Activated CD4-positive, alpha-beta memory T cell treated with anti-CD3 and anti-CD28 coated beads, Interleukin-2, amount 10 ng/mL, durations not matched to agents 7 days and 5 days (primary cell): ENCODE results near the gene EXOC6B. TPM values are rescaled to one million over a fixed set of nuclear protein-coding genes. Genes with fewer than 3 reads are reported as not detected.
A peak's percentile ranks its signal among the peaks of the same experiment; 100 is the strongest.

Experiments used
- CTCF ChIA-PET: fragments of 350-600 bp; sonication (Branson Sonifier 250); formaldehyde crosslinking; loops from one replicate; lab custom pipeline; 2021; ENCODE audit warnings: antibody characterized with exemption, inconsistent platforms; lab: Charles Lee
- POLR2A ChIA-PET: fragments of 350-600 bp; sonication (Branson Sonifier 250); formaldehyde crosslinking; loops from one replicate; lab custom pipeline; 2021; ENCODE audit warnings: antibody characterized with exemption; lab: Charles Lee
- DNase-seq: peaks from one replicate; pipeline ENCODE4 v3.0.0-alpha.2; 2020
- H3K27ac Mint-ChIP-seq: one replicate; pipeline ENCODE4 v1.8.0; 2021; ENCODE audit warnings: mild to moderate bottlenecking, mixed read lengths
- H3K27me3 Mint-ChIP-seq: one replicate; pipeline ENCODE4 v1.8.0; 2021; ENCODE audit warnings: mixed read lengths
- H3K36me3 Mint-ChIP-seq: one replicate; pipeline ENCODE4 v1.8.0; 2021; ENCODE audit warnings: low read depth, mixed read lengths
- H3K4me1 Mint-ChIP-seq: one replicate; pipeline ENCODE4 v1.8.0; 2021; ENCODE audit warnings: mixed read lengths
- H3K4me3 Mint-ChIP-seq: one replicate; pipeline ENCODE4 v1.8.0; 2021; ENCODE audit warnings: mild to moderate bottlenecking, mixed read lengths
- H3K9me3 Mint-ChIP-seq: one replicate; pipeline ENCODE4 v1.8.0; 2021; ENCODE audit warnings: mixed read lengths
- total RNA-seq, 2 experiments: library from RNA; stranded (reverse); gene quantifications; one replicate each; pipeline ENCODE4 v1.2.3, GENCODE V29; 2021

EXOC6B gene
- total RNA-seq, 2 experiments from 2014 or later: 18.7 to 24.2 TPM

- Mint-ChIP-seq H3K9me3 (no peaks in the 10 kb centered on the region), H3K27ac (peak overlapping the region; percentile 77), H3K27me3 (no peaks in the 10 kb centered on the region), H3K4me3 (no peak overlapping the region), H3K36me3 (peaks cover 16% of the 10 kb centered on the region), H3K4me1 (peaks cover 70% of the 10 kb centered on the region)
- ChIA-PET CTCF (no interaction called here), POLR2A (no interaction called here)
- DNase-seq: no peak
Measured at GRCh38 chr2:72827487-72827886, 1.7 kb upstream of the EXOC6B start.

GRCh38 chr2:72826156-72826477 lies 284 bp upstream of the EXOC6B start:
- H3K4me3 Mint-ChIP-seq: peak overlapping the region; percentile 86
- POLR2A ChIA-PET: no interaction called here
- H3K27ac Mint-ChIP-seq: peak overlapping the region; percentile 77
- CTCF ChIA-PET: interaction anchor here (1.1 kb wide), 1 partner anchor 32 kb away, joined by 3 read pairs; no protein-coding TSS in a partner anchor
- no peaks in the 10 kb centered on the region for H3K27me3 Mint-ChIP-seq
- H3K9me3 Mint-ChIP-seq: no peaks in the 10 kb centered on the region
- H3K4me1 Mint-ChIP-seq: peaks cover 77% of the 10 kb centered on the region
- peaks cover 20% of the 10 kb centered on the region for H3K36me3 Mint-ChIP-seq
- DNase-seq: no peak

GRCh38 chr2:72824224-72824842 lies 1.5 kb downstream of the EXOC6B start:
- ChIA-PET CTCF (interaction anchor here (0.9 to 2.7 kb wide), 3 partner anchors 38 to 52 kb away, joined by 3 to 8 read pairs (median 4); no protein-coding TSS in a partner anchor), POLR2A (interaction anchor here (0.8 to 1.5 kb wide), 2 partner anchors 8 to 37 kb away, joined by 3 to 5 read pairs; no protein-coding TSS in a partner anchor)
- no peaks in the 10 kb centered on the region for H3K27me3 Mint-ChIP-seq
- peak overlapping the region; percentile 91 for H3K4me3 Mint-ChIP-seq
- no peak for DNase-seq
- H3K9me3 Mint-ChIP-seq: no peaks in the 10 kb centered on the region
- H3K4me1 Mint-ChIP-seq: peaks cover 63% of the 10 kb centered on the region
- peaks cover 21% of the 10 kb centered on the region for H3K36me3 Mint-ChIP-seq
- peak overlapping the region; percentile 42 for H3K27ac Mint-ChIP-seq

DNA sequence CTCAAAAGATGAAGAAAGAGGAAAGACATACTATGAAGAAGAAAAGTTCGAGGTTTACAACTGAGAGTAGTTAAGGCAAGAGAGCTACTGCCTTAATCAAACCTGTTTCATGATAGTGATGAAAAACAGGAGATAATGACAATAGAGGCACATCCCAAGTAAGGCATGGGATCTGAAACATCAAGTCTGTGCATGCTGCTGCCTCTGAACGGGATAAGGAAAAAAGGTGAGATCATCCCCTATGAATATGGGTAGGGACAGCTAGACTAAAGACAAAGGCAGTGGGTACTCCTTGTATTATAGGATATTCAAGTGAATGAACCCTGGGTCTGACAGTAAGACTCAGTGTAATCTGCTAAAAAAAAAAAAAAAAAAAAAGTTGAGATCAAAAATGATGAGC lies 3.0 kb downstream of the EXOC6B start:
- Mint-ChIP-seq H3K9me3 (no peaks in the 10 kb centered on the region), H3K27ac (no peak overlapping the region), H3K36me3 (peaks cover 21% of the 10 kb centered on the region), H3K4me1 (peaks cover 48% of the 10 kb centered on the region), H3K27me3 (no peaks in the 10 kb centered on the region), H3K4me3 (no peak overlapping the region)
- no peak for DNase-seq
- POLR2A ChIA-PET: interaction anchor here (1.2 kb wide), 1 partner anchor 14 kb away, joined by 3 read pairs; no protein-coding TSS in a partner anchor
- CTCF ChIA-PET: interaction anchor here (1.2 to 2.7 kb wide), 3 partner anchors 10 to 65 kb away, joined by 3 to 8 read pairs (median 4); partner anchors contain the start of gene SPR

DNA sequence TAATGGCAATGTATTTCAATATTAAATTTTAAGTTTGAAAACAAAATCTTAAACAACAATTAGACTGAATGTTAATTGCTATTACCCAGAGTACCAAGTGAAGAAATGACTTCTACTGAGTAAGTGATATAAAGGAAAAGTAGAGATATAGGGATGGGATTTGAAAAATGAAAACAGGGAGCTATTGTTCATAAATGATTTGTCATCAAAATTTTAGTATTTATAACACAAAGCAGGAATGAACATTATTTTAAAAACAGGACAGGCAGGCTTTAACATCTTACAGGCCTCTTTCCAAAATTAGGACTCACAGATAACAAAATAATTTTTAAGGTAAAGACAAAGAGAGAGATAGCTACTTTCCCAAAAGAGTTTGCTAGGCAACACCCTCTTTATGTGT lies 3.9 kb downstream of the EXOC6B start:
- Mint-ChIP-seq H3K27me3 (no peaks in the 10 kb centered on the region), H3K4me3 (no peak overlapping the region), H3K9me3 (no peaks in the 10 kb centered on the region), H3K36me3 (peaks cover 21% of the 10 kb centered on the region), H3K4me1 (peaks cover 42% of the 10 kb centered on the region), H3K27ac (no peak overlapping the region)
- CTCF ChIA-PET: interaction anchor here (1.2 to 2.7 kb wide), 3 partner anchors 9 to 66 kb away, joined by 3 to 8 read pairs (median 4); partner anchors contain the start of gene SPR
- POLR2A ChIA-PET: interaction anchor here (1.2 kb wide), 1 partner anchor 15 kb away, joined by 3 read pairs; no protein-coding TSS in a partner anchor
- no peak for DNase-seq

DNA sequence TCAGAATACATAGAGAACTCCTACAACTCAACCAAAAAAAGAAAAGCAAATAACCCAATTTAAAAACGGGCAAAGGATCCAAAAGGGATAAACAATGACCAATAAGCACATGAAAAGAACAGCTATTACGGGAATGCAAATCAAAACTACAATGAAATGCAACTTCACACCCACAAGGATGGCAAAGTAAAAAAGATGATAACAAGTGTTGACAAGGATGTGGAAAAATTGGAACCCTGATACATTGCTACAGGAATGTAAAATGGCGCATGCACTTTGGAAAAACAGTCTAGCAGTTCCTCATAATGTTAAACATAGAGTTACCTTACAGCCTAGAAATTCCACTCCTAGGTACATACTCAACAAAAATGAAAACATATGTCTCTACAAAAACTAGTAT lies 4.7 kb downstream of the EXOC6B start:
- Mint-ChIP-seq H3K27ac (no peak overlapping the region), H3K4me1 (peaks cover 38% of the 10 kb centered on the region), H3K4me3 (no peak overlapping the region), H3K36me3 (peaks cover 21% of the 10 kb centered on the region), H3K27me3 (no peaks in the 10 kb centered on the region), H3K9me3 (no peaks in the 10 kb centered on the region)
- ChIA-PET CTCF (no interaction called here), POLR2A (no interaction called here)
- DNase-seq: no peak

GRCh38 chr2:72819501-72819900 lies 6.3 kb downstream of the EXOC6B start:
- CTCF ChIA-PET: no interaction called here
- no peak for DNase-seq
- Mint-ChIP-seq H3K4me1 (peaks cover 25% of the 10 kb centered on the region), H3K27me3 (no peaks in the 10 kb centered on the region), H3K9me3 (no peaks in the 10 kb centered on the region), H3K36me3 (peaks cover 11% of the 10 kb centered on the region), H3K27ac (no peak overlapping the region), H3K4me3 (no peak overlapping the region)
- POLR2A ChIA-PET: no interaction called here

- ChIA-PET POLR2A (no interaction called here), CTCF (interaction anchor here (0.9 to 1.5 kb wide), 4 partner anchors 38 to 47 kb away, joined by 3 to 8 read pairs (median 4); no protein-coding TSS in a partner anchor)
- no peak overlapping the region for H3K27ac Mint-ChIP-seq
- no peaks in the 10 kb centered on the region for H3K36me3 Mint-ChIP-seq
- H3K9me3 Mint-ChIP-seq: no peaks in the 10 kb centered on the region
- no peaks in the 10 kb centered on the region for H3K27me3 Mint-ChIP-seq
- H3K4me3 Mint-ChIP-seq: no peak overlapping the region
- peaks cover 7% of the 10 kb centered on the region for H3K4me1 Mint-ChIP-seq
- DNase-seq: no peak
Measured at GRCh38 chr2:72815655-72816278, 10.1 kb downstream of the EXOC6B start.

GRCh38 chr2:72813841-72814240 lies 12.0 kb downstream of the EXOC6B start:
- Mint-ChIP-seq H3K9me3 (peaks cover 9% of the 10 kb centered on the region), H3K4me3 (no peak overlapping the region), H3K27ac (no peak overlapping the region), H3K36me3 (peaks cover 15% of the 10 kb centered on the region), H3K4me1 (peaks cover 5% of the 10 kb centered on the region), H3K27me3 (no peaks in the 10 kb centered on the region)
- POLR2A ChIA-PET: no interaction called here
- CTCF ChIA-PET: interaction anchor here (2.0 kb wide), 1 partner anchor 46 kb away, joined by 8 read pairs; no protein-coding TSS in a partner anchor
- DNase-seq: no peak

GRCh38 chr2:72810165-72810564 lies 15.7 kb downstream of the EXOC6B start:
- ChIA-PET POLR2A (no interaction called here), CTCF (no interaction called here)
- H3K4me3 Mint-ChIP-seq: no peak overlapping the region
- peaks cover 10% of the 10 kb centered on the region for H3K9me3 Mint-ChIP-seq
- DNase-seq: no peak
- H3K4me1 Mint-ChIP-seq: peaks cover 7% of the 10 kb centered on the region
- no peaks in the 10 kb centered on the region for H3K27me3 Mint-ChIP-seq
- no peak overlapping the region for H3K27ac Mint-ChIP-seq
- H3K36me3 Mint-ChIP-seq: peaks cover 25% of the 10 kb centered on the region

DNA sequence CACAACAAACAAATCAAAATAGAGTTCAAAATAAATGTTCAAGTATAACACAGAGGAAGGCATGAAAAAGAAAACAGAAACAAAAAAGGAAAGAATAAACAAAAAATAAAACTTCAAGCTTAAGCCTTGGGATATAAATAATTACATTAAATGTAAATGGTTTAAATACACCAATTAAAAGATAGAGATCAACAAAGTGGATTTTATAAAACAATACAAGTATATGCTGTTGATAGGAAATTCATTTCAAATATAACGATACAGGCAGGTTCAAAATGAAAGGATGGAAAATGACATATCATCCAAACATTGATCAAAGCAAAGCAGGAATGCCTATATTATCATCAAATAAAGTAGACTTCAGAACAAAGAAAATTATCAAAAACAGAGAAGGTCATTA lies 16.7 kb downstream of the EXOC6B start:
- ChIA-PET POLR2A (no interaction called here), CTCF (no interaction called here)
- DNase-seq: no peak
- peaks cover 7% of the 10 kb centered on the region for H3K4me1 Mint-ChIP-seq
- H3K36me3 Mint-ChIP-seq: peaks cover 25% of the 10 kb centered on the region
- H3K27ac Mint-ChIP-seq: no peak overlapping the region
- peaks cover 10% of the 10 kb centered on the region for H3K9me3 Mint-ChIP-seq
- H3K27me3 Mint-ChIP-seq: no peaks in the 10 kb centered on the region
- H3K4me3 Mint-ChIP-seq: no peak overlapping the region

- ChIA-PET CTCF (interaction anchor here (0.7 kb wide), 1 partner anchor 76 kb away, joined by 3 read pairs; no protein-coding TSS in a partner anchor), POLR2A (no interaction called here)
- Mint-ChIP-seq H3K9me3 (peaks cover 10% of the 10 kb centered on the region), H3K4me3 (no peak overlapping the region), H3K4me1 (peaks cover 2% of the 10 kb centered on the region), H3K27ac (no peak overlapping the region), H3K36me3 (peaks cover 25% of the 10 kb centered on the region), H3K27me3 (no peaks in the 10 kb centered on the region)
- DNase-seq: no peak
Measured at GRCh38 chr2:72806280-72806945, 19.4 kb downstream of the EXOC6B start.
